ENCODE results near the gene DNAH11. TPM values are rescaled to one million over a fixed set of nuclear protein-coding genes. Genes with fewer than 3 reads are reported as not detected.

Gene DNAH11
- total RNA-seq, 1 experiment from 2014 or later = 0.39 TPM

DNA sequence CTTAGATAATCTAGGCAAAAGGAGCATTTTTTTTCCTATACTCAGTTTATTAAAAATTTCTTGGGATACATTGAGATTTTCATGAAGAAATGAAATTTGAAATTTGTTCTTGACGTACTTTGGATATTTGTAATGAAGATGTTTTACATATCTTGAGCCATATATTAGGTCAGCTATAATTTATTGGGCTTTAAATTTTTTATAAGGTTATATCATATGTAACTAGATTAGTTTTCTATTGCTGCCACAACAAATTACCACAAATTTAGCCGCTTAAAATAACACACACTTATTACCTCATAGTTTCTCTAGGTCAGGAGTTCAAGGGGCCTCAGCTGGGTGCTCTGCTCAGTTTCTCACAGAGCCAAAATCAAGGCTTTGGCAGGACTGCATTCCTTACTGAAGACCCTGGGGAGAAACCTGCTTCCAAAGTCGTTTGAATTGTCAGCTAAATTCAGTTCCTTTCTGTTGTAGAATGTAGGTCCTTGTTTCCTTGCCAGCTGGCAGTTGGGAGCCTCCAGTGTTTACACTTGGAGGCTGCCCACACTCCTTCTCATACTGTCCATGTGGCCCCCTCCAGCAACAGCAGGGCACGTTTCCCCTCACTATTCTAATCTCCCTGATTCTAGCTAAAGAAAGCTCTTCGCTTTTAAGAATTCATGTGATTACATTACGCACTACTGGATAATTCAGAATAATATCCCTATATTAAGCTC lies 42.6 kb upstream of the DNAH11 start:
- TF ChIP-seq CBX3 (IDR thresholded peaks at IDR 0.05; ENCODE audit: low read depth) = no peak
- TF ChIP-seq POLR2AphosphoS5 (IDR thresholded peaks at IDR 0.05; ENCODE audit: low read depth, low read length) = no peak
- TF ChIP-seq, protein P1, sequence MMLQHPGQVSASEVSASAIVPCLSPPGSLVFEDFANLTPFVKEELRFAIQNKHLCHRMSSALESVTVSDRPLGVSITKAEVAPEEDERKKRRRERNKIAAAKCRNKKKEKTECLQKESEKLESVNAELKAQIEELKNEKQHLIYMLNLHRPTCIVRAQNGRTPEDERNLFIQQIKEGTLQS (IDR thresholded peaks at IDR 0.05) = no peak
- TF ChIP-seq REST (IDR thresholded peaks at IDR 0.05; ENCODE audit: low read depth) = no peak
- no peak for TF ChIP-seq SP1 (IDR thresholded peaks at IDR 0.05; ENCODE audit: low read depth)
- TF ChIP-seq MAX (IDR thresholded peaks at IDR 0.05) = no peak
- no peak for TF ChIP-seq POLR2A (IDR thresholded peaks at IDR 0.05; ENCODE audit: borderline replicate concordance, extremely low read depth, insufficient read depth, insufficient read length)
- TF ChIP-seq TCF7L2 (IDR thresholded peaks at IDR 0.05; ENCODE audit: borderline replicate concordance, extremely low read depth, insufficient read depth, insufficient read length) = no peak
- TF ChIP-seq FOSL1 (IDR thresholded peaks at IDR 0.05; ENCODE audit: low read depth) = no peak
- TF ChIP-seq EZH2phosphoT487 (IDR thresholded peaks at IDR 0.05; ENCODE audit: borderline replicate concordance) = no peak
- no peak for TF ChIP-seq SRF (IDR thresholded peaks at IDR 0.05; ENCODE audit: low read depth)
- TF ChIP-seq ZNF274 (IDR thresholded peaks at IDR 0.05; ENCODE audit: low read depth, low read length) = no peak
- no peak for TF ChIP-seq SIN3A (IDR thresholded peaks at IDR 0.05; ENCODE audit: low read depth)
- no peak for TF ChIP-seq ZFX (IDR thresholded peaks at IDR 0.05)
- no peak for TF ChIP-seq YY1 (IDR thresholded peaks at IDR 0.05; ENCODE audit: extremely low read depth, insufficient replicate concordance, low read depth, low read length)
- TF ChIP-seq CEBPB (IDR thresholded peaks at IDR 0.05; ENCODE audit: low read depth) = no peak
- TF ChIP-seq EGR1 (IDR thresholded peaks at IDR 0.05; ENCODE audit: low read depth) = no peak
- TF ChIP-seq JUND (IDR thresholded peaks at IDR 0.05) = no peak
- TF ChIP-seq ZBTB33 (IDR thresholded peaks at IDR 0.05; ENCODE audit: extremely low read depth, insufficient replicate concordance, low read length) = no peak
- no peak for TF ChIP-seq EZH2 (IDR thresholded peaks at IDR 0.05)
- H3K4me1 ChIP-seq (ENCODE audit: control insufficient read depth in 1 of 2, insufficient read depth in 2 of 2, low read length in 2 of 2) = peaks cover 4 to 9% of the 10 kb centered on the region in 2 experiments; a peak in 3 of 4 replicates
- ChIA-PET CTCF (interaction anchor here (0.9 to 1.0 kb wide), 2 partner anchors 238 to 267 kb away, joined by 3 read pairs; no protein-coding TSS in a partner anchor), RAD21 (ENCODE audit: low non-redundant PET in 1 of 2, low total read pairs in 2 of 2, uncharacterized antibody in 2 of 2, unreplicated experiment in 2 of 2) (no interaction called here), POLR2A (no interaction called here)
- no peak overlapping the region for H3K9ac ChIP-seq (ENCODE audit: low read length)
- no peak overlapping the region for H3K4me3 ChIP-seq (replicated peaks in 1 of 2; ENCODE audit: low read depth in 1 of 2, low read length in 2 of 2)
- ATAC-seq = no peak
- H2AFZ ChIP-seq (ENCODE audit: low read depth, low read length, poor library complexity, severe bottlenecking) = no peak overlapping the region
- intact Hi-C loops (cut with micrococcal nuclease) = no loop called here
- H3K36me3 ChIP-seq (ENCODE audit: control insufficient read depth in 1 of 2, insufficient read depth in 2 of 2, low read length in 2 of 2) = no peaks in the 10 kb centered on the region
- no peak overlapping the region for H3K4me2 ChIP-seq (ENCODE audit: low read length)
- H3K79me2 ChIP-seq (ENCODE audit: insufficient read depth, low read length) = no peaks in the 10 kb centered on the region
- no peak overlapping the region for H3K27ac ChIP-seq (ENCODE audit: low read depth, low read length)
- no peak for DNase-seq (ENCODE audit: low read depth, low spot score)
- H3K27me3 ChIP-seq (ENCODE audit: insufficient read depth, low read length) = no peaks in the 10 kb centered on the region
- H4K20me1 ChIP-seq (ENCODE audit: insufficient read depth) = no peaks in the 10 kb centered on the region
- H3K9me2 ChIP-seq (ENCODE audit: insufficient read depth) = no peaks in the 10 kb centered on the region
- no TSS peak for BruUV-seq (replicated peaks)
- no peaks in the 10 kb centered on the region for H3K9me3 ChIP-seq (ENCODE audit: control insufficient read depth in 1 of 2, insufficient read depth in 1 of 2, low read depth in 1 of 2, low read length in 2 of 2)

Measured in HCT116 (cell line).